ENCODE results near the gene SCARB1.

The SCARB1 gene

DNA sequence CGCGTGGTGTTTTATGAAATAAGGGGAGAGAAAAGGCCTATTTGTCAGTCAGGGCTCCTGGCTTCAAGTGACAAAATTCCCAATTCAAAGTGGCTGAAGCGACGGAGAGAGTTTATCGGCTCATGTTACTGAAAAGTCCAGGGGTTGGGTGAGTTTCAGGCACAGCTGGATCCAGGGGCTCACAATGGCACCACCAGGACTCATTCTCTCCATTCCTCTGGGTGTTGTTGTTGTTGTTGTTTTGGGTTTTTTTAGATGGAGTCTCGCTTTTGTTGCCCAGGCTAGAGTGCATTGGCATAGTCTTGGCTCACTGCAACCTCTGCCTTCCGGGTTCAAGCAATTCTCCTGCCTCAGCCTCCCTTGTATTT is 119.4 kb downstream of the SCARB1 start:
- no peak overlapping the region for H3K4me3 ChIP-seq (replicated peaks; ENCODE audit: low read depth, low read length)
- TF ChIP-seq, protein P1, sequence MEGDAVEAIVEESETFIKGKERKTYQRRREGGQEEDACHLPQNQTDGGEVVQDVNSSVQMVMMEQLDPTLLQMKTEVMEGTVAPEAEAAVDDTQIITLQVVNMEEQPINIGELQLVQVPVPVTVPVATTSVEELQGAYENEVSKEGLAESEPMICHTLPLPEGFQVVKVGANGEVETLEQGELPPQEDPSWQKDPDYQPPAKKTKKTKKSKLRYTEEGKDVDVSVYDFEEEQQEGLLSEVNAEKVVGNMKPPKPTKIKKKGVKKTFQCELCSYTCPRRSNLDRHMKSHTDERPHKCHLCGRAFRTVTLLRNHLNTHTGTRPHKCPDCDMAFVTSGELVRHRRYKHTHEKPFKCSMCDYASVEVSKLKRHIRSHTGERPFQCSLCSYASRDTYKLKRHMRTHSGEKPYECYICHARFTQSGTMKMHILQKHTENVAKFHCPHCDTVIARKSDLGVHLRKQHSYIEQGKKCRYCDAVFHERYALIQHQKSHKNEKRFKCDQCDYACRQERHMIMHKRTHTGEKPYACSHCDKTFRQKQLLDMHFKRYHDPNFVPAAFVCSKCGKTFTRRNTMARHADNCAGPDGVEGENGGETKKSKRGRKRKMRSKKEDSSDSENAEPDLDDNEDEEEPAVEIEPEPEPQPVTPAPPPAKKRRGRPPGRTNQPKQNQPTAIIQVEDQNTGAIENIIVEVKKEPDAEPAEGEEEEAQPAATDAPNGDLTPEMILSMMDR (IDR thresholded peaks at IDR 0.05; ENCODE audit: insufficient read depth, low read length, poor library complexity, severe bottlenecking): no peak

DNA sequence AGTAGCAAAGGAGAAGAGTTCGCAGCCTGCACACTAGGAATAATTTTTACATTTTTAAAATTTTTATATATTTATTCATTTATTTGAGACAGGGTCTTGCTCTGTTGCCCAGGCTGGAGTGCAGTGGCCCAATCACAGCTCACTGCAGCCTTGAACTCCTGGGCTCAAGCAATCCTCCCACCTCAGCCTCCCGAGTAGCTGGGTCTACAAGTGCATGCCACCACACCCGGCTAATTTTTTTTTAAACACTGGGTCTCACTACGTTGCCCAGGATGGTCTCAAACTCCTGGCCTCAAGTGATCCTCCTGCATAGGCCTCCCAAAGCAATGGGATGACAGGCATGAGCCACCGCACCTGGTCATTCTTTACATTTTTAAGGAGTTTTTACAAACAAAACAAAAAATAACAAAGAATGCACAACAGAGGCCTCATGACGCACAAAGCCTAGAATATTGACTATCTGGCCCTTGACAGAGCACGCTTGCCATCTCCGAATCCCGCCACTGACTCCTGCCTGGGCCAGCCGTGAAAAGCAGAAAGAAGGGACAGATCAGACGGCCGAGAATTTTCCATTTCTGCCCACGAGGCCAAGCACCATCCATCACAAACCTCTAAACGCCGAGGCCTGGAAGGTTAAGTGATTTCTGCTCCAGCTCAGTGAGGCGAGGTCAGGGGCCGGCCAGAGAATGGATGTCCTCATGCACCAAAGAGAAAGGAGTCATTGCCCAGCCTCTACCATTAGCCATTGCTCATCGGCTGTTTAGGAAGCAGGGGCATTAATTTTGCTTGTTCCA is 120.0 kb downstream of the SCARB1 start:
- no peaks in the 10 kb centered on the region for H3K36me3 ChIP-seq (ENCODE audit: control insufficient read depth, insufficient read depth, low read length)
- TF ChIP-seq, protein P1 (IDR thresholded peaks at IDR 0.05; ENCODE audit: insufficient read depth, low read length, poor library complexity, severe bottlenecking): no peak
- no peak for DNase-seq (ENCODE audit: extremely low read depth, insufficient read length)
- no peaks in the 10 kb centered on the region; the same call in 1 of the 2 replicates for H3K27me3 ChIP-seq (replicated peaks; ENCODE audit: control insufficient read depth, insufficient read depth, low read length)
- H3K4me3 ChIP-seq (replicated peaks; ENCODE audit: low read depth, low read length): no peak overlapping the region

More for the DNA sequence above, 119.4 kb downstream of the SCARB1 start:
- no peak for DNase-seq (ENCODE audit: extremely low read depth, insufficient read length)
- no peaks in the 10 kb centered on the region; the same call in 1 of the 2 replicates for H3K27me3 ChIP-seq (replicated peaks; ENCODE audit: control insufficient read depth, insufficient read depth, low read length)
- no peaks in the 10 kb centered on the region for H3K36me3 ChIP-seq (ENCODE audit: control insufficient read depth, insufficient read depth, low read length)

DNA sequence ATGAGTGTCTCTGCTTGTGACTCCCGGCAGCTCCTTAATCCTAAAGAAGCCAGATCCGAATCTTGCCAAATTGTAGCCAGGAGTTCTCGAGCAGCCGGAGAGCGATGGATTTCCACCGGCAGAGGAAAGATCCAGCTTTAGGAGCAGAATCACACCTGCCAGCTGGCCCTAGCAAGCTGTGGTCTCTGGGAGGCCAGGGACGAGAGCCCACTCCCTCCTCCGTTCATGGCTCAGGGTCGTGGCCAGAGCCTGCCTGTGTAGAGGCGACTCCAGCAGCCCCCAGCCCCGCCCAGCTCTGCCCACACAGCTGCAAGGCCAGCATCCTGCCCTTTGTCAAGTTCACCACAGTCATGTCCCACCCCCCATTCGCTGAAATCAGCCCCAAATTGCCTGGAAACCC is 121.0 kb downstream of the SCARB1 start:
- no peak for DNase-seq (ENCODE audit: extremely low read depth, insufficient read length)
- H3K36me3 ChIP-seq (ENCODE audit: control insufficient read depth, insufficient read depth, low read length): no peaks in the 10 kb centered on the region
- H3K4me3 ChIP-seq (replicated peaks; ENCODE audit: low read depth, low read length): no peak overlapping the region
- no peaks in the 10 kb centered on the region; the same call in 1 of the 2 replicates for H3K27me3 ChIP-seq (replicated peaks; ENCODE audit: control insufficient read depth, insufficient read depth, low read length)
- TF ChIP-seq, protein P1 (IDR thresholded peaks at IDR 0.05; ENCODE audit: insufficient read depth, low read length, poor library complexity, severe bottlenecking): no peak

DNA sequence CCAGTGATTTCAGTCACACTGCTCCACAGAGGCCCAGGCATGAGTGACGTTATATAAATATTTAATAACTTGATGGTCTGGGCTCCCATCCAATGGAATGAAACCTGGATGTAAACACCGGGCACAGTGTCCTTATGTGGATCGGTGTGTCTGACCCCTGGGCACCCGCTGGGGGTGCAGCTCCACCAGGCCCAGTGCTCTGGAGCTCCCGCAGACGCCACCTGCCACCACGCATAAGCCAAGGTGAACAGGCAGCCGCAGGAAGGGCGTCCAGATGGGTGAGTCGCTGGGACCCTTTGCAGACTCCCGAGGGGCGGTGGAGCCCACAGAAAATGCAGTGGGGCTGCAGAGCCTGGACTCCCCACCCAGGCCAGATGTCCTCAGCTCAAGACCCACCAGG is 121.6 kb downstream of the SCARB1 start:
- no peak for DNase-seq (ENCODE audit: extremely low read depth, insufficient read length)
- TF ChIP-seq, protein P1 (IDR thresholded peaks at IDR 0.05; ENCODE audit: insufficient read depth, low read length, poor library complexity, severe bottlenecking): no peak
- Histone ChIP-seq H3K4me3 (replicated peaks; ENCODE audit: low read depth, low read length) (no peak overlapping the region), H3K27me3 (replicated peaks; ENCODE audit: control insufficient read depth, insufficient read depth, low read length) (no peaks in the 10 kb centered on the region; the same call in 1 of the 2 replicates), H3K36me3 (ENCODE audit: control insufficient read depth, insufficient read depth, low read length) (no peaks in the 10 kb centered on the region)

DNA sequence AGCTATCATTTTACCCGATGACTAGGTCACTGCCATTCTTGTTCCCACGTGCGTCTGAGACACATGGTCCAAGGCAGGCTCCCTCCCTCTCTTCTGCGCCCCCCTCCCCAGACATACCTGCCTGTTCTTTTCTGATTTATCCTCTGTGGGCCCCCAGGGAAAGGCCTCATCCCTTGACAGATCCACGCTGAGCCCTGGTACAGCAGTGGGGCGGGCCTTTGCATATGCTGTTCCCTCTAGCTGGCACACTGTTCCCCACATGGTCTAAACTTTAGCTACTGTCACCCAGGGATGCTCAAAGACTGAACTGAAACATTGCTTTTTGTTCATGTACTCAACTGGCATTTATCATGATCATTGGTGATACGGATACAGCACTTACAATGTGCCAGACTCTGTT is 122.5 kb downstream of the SCARB1 start:
- no peaks in the 10 kb centered on the region; the same call in 1 of the 2 replicates for H3K27me3 ChIP-seq (replicated peaks; ENCODE audit: control insufficient read depth, insufficient read depth, low read length)
- TF ChIP-seq, protein P1 (IDR thresholded peaks at IDR 0.05; ENCODE audit: insufficient read depth, low read length, poor library complexity, severe bottlenecking): no peak
- no peaks in the 10 kb centered on the region for H3K36me3 ChIP-seq (ENCODE audit: control insufficient read depth, insufficient read depth, low read length)
- no peak for DNase-seq (ENCODE audit: extremely low read depth, insufficient read length)
- H3K4me3 ChIP-seq (replicated peaks; ENCODE audit: low read depth, low read length): no peak overlapping the region

All from GM06990 (cell line).